Activated CD8-positive, alpha-beta memory T cell treated with anti-CD3 and anti-CD28 coated beads for 48 hours (primary cell): ENCODE data around the gene LILRA6.
"Not testable (repeated sequence)": the region's sequence is repeated elsewhere in the genome, so short reads cannot be mapped to it uniquely, and the experiment has no call there.

Experiments used
- DNase-seq, 3 experiments: peaks; one replicate each; pipeline ENCODE4 v3.0.0-alpha.2; 2020; ENCODE audit warnings: low read depth in 2 of 3, low spot score in 2 of 3

Gene LILRA6

GRCh38 chr19:54233941-54234340 lies 8.6 kb downstream of the LILRA6 start:
- no peak for DNase-seq

DNA sequence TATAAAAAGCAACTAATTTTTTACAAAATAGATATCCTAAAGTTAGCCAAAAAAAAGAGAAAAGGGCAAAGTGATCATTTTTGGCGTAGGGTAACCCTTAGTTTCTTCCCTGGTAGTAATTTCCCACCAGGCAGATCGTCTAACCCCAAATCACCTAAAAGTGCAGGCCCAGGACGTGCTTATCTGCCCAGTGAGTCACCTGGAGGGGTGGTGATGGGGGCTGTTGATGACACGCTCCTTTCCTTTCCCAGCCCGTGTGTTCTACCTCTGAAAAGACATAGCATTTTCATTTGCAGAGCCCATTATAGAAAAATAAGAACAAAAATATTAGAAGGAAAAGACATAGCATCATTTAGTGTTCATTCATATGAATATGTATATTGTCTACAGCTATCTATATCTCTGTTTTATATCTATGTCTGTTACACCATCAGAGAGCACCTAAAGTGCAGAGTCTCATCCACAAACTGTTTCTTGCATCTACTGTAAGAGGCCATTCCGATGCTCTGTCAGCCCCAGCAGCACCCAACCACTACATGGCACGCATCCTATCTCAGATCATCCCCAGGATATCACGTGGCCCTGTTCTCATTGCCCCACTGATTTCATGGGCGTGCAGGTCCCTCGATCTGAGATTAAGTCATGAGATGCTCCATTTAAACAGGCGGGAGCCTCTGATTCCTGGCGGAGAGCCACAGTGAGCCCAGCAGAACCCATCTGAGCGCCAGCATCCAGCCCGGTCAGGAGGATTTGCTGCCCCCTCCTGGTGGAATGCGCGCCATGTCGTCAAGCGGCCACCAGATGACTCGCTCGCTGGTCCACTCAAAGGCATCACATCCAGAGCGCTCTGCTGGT lies 11.3 kb downstream of the LILRA6 start:
- DNase-seq = peak; percentile 52 to 88 (median 75)

DNA sequence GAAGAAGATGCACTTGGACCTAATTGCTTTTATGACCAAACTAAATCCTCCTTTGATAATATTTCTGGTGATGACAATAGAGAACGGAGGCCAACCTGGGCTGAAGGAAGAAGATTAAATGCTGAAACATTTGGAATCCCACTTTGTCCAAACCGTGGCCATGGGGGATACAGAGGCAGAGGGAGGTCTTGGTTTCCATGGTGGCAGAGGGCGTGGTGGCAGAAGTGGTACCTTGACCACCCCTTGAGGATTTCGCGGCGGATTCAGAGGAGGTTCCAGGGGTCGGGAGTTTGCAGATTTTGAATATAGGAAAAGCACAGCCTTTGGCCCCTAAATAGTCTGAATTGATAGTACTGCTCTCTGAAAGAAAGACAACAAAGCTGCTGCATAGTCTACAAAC lies 12.6 kb downstream of the LILRA6 start:
- DNase-seq = no peak

- no peak for DNase-seq
Observed at GRCh38 chr19:54229146-54229545, 13.4 kb downstream of the LILRA6 start.

DNA sequence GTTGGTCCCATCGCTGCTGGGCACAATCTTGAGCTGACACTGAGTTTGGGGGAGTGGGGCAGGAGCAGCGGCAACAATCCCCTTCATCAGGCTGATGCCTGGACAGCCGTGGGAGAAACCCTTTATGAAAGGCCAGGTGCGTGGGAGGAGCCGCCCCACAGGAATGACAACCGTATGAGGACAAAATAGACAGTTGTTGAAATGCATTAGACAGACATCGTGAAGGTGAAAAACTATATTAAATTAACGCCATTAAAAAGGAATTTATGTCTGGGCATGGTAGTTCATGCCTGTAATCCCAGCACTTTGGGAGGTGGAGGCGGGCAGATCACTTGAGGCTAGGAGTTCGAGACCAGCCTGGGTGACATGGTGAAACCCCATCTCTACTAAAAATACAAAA lies 18.0 kb downstream of the LILRA6 start:
- not testable (repeated sequence) for DNase-seq

GRCh38 chr19:54223937-54224281 lies 18.7 kb downstream of the LILRA6 start:
- not testable (repeated sequence) for DNase-seq

DNA sequence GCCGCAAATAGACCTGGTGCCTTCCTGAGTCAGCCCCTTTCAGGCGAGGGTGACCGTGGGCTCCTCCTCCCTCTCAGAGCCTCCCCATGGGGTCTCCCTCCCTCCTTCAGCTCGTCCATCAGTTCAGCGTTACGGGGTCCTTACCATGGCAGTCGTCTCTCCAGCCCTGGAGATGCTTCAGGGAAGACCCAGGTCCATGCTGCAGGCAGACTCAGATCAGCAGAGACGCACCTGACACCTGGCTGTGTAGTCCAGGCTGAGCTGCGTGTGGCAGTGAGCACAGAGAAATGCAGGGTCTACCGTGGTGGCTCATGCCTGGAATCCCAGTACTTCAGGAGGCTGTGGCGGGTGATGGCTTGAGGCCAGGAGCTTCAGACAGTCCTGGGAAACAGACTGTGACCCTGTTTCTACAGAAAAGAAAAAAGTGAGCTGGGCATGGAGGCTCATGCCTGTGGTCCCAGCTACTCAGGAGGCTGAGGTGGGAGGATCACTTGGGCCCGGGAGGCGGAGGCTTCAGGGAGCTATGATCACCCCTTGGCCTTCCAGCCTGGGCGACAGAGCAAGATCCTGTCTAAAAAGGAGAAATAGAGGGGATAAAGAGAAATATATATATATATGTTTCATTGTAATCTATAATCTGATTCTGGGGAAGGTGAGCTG lies 19.2 kb downstream of the LILRA6 start:
- not testable (repeated sequence) for DNase-seq

DNA sequence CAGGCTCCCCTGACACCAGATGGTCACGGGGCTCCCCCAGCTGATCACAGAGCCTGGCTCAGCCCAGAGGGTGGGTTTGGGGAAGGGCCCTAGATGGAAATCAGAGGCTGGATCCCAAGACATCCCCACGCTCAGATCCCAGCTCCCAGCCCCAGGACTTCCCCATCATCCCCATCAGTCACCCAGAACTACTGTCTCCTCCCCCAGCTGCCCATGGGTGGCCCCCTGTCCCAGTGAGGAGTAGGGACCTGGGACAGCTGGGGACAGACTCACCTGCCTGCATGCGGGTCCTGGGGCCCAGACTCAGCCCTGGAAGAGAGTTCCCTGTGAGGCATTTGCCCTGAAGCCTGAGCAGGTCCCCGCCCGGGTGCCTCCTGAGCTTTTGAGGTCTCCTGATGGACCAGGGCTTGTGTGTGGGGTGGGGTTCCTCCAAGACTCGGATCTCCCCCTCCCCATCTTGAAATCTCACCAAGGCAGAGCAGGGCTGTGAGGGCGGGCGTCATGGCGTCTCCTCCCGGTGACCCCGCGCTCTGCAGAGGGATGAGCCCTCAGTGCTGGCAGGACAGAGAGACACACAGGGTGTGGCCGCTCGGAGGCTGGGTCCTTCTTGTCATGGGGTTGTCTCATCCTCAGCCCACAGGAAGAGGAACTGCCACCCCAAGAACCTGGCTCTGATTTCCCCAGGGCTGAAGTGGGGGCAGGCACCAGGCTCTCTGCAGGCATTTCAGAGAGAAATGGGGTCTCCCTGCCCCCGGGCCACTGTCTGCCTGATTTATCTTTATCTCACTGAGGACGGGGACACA lies 19.9 kb downstream of the LILRA6 start, which contains the start of gene LILRB3:
TSS of gene LILRB3 (minus strand) at position 534 of the 803 bp plus-strand sequence. CDS start at position 503, 31 bp downstream.
- DNase-seq = not testable (repeated sequence)

DNA sequence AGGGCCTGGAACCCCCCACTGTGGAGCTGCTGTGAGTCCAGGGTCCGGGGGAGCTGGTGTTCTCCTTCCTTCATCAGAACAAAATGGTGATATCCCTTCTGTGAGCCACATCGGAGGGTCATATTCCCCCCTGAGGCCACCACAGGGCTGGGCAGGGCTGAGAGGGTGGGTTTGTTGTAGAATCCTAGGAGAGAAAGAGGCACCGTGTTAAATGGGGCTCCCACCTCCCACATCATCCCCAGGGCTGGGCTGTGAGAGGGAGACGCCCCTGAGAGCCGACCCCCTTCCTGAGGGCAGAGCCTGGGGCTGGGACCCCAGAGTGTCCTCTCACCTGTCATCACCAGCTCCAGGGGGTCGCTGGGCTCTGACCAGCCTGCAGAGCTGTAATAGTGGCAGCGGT lies 20.6 kb downstream of the LILRA6 start:
- DNase-seq = not testable (repeated sequence)

- DNase-seq = not testable (repeated sequence)
Observed at GRCh38 chr19:54219702-54220101, 22.9 kb downstream of the LILRA6 start.

GRCh38 chr19:54218960-54219661 lies 23.5 kb downstream of the LILRA6 start:
- DNase-seq = no peak

GRCh38 chr19:54218259-54218658 lies 24.3 kb downstream of the LILRA6 start:
- DNase-seq = no peak

GRCh38 chr19:54217517-54218247 lies 24.9 kb downstream of the LILRA6 start:
- not testable (repeated sequence) for DNase-seq

- no peak for DNase-seq
Observed at GRCh38 chr19:54216869-54217268, 25.7 kb downstream of the LILRA6 start.

DNA sequence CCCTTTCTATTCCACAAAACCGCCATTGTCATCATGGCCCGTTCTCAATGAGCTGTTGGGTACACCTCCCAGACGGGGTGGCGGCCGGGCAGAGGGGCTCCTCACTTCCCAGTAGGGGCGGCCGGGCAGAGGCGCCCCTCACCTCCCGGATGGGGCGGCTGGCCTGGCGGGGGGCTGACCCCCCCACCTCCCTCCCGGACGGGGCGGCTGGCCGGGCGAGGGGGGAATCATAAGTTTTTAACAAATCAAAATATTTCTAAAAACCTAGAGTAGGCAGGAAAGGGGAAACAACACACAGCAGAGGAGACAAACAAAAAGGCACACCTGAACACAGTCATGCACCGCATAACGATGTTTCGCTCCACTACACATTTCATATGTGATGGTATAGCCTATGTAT lies 27.9 kb downstream of the LILRA6 start:
- not testable (repeated sequence) for DNase-seq

GRCh38 chr19:54214217-54214616 lies 28.4 kb downstream of the LILRA6 start:
- DNase-seq = not testable (repeated sequence)

DNA sequence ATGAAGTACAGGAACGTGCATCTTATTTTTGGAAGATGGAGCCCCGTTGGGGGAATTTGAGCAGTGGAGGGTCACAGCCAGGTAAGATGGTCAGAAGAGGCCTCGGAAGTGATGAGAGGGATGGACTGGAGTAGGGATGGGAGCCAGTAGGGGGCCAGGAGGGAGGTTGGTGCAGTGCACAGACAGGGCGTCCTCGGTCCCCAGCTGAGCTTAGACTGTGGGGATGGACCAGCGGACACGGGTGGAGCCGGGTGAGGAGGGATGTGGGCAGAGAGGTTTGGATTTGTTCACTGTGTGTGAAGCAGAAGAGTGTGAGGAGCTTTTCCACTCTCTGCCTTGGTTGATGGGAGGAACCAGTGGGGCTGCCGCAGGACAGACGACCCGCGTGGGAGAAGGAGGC lies 31.4 kb downstream of the LILRA6 start:
- DNase-seq = no peak

GRCh38 chr19:54209811-54210494 lies 32.6 kb downstream of the LILRA6 start:
- DNase-seq = no peak

DNA sequence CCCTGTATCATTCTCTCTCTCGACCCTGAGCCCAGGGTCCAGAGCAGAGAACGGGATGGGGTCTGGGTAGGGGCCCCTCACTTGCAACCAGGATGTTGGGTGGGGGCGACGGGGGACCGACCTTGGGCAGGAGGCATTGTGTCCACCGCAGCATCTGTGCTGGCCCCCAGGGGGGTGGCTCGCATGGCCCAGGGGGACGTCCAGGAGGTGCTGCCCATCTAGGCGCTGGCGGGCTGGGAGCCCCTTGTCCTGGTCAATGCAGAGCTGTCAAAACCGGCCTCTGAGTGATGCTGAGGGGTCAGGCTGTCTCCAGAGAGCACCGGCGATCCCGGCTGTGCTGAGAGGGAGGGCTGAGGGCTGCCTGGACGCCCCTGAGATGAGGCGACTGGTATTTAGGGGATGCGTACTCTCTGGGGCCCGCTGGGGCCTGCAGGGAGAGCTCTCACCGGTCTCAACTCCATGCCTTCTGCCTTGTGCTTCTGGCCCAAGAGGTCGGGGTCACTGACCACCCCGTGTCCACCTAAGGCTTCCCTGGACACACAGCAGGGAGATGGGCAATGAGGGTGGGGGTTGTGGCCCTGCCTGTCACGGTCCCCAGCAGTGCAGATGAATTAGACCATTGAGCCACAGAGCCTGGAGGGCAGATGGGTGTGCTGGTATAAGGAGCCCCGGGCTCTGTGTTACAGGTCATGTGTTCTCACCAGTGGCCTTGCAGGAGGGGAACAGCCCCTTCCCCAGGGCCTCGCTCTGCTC lies 33.4 kb downstream of the LILRA6 start:
- peak in 1 of 3 experiments; percentile 45 for DNase-seq
